Lower lobe of right lung (tissue), 2 donors: ENCODE results near the gene FAM110A. TPM values are rescaled to one million over a fixed set of nuclear protein-coding genes. Genes with fewer than 3 reads are reported as not detected.

ENCODE experiments used
- ATAC-seq, 2 donors: fragments of 200-7000 bp; cut with Tn5 transposase; one replicate each; pipeline ENCODE4 v1.9.1; 2020 to 2022; ENCODE audit warnings: mild to moderate bottlenecking in 2 of 2, moderate library complexity in 2 of 2
- DNase-seq: peaks from one replicate; pipeline ENCODE4 v3.0.0-alpha.2; 2020
- H3K27ac ChIP-seq: fragments of 200-600 bp; one replicate; pipeline ENCODE4 v1.8.0; 2022
- H3K27me3 ChIP-seq: fragments of 200-600 bp; one replicate; pipeline ENCODE4 v1.8.0; 2022; ENCODE audit warnings: low read depth
- H3K36me3 ChIP-seq: fragments of 200-600 bp; one replicate; pipeline ENCODE4 v1.8.0; 2022; ENCODE audit warnings: mild to moderate bottlenecking
- H3K4me1 ChIP-seq: fragments of 200-600 bp; one replicate; pipeline ENCODE4 v1.8.0; 2022
- H3K4me3 ChIP-seq: fragments of 200-600 bp; one replicate; pipeline ENCODE4 v1.8.0; 2022; ENCODE audit warnings: mild to moderate bottlenecking
- H3K9me3 ChIP-seq: fragments of 200-600 bp; one replicate; pipeline ENCODE4 v1.8.0; 2022
- CTCF ChIP-seq: fragments of 200-600 bp; IDR thresholded peaks from one replicate; pipeline ENCODE4 v1.8.0; 2022; ENCODE audit warnings: antibody characterized with exemption, mild to moderate bottlenecking
- intact Hi-C: fragments of 100-400 bp; cut with DNase I; formaldehyde crosslinking; loops from one replicate; pipeline ENCODE4 v1.11.0; 2022
- total RNA-seq: library from RNA; stranded (reverse); fragmentation: NEBNext Ultra II Directional; extraction: Animal tissue kit (Norgen Biotek cat#: 25700); gene quantifications from one replicate; pipeline ENCODE4 v1.2.1, GENCODE V29; 2021
- donor health status: DM: no; HTN: yes; CAD: no; lungs with severe emphysema.

FAM110A gene
- total RNA-seq, 1 donor from 2014 or later: 21.4 TPM

GRCh38 chr20:830011-830521 lies 3.4 kb upstream of the FAM110A start:
- no peak for ATAC-seq

DNA sequence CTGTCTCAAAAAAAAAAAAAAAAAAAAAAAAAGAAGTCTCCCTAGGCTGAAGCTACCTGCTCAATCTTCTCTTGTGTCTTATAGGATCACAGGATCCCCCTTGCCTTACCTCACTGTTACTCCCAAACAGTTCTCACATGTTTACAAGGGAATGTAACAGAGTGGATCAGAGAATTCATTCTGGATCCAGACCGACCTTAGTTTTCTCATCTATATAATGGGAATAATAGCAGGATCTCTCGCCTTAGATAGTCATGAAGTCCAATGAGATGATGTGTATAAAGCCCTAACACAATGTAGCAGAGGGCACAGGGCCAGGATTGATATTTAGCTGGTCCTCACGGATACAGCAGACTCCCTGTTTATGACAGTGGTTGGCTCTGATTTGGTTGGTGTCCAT lies 2.3 kb upstream of the FAM110A start:
- Histone ChIP-seq H3K4me1 (peaks cover 60% of the 10 kb centered on the region), H3K9me3 (no peaks in the 10 kb centered on the region), H3K36me3 (no peaks in the 10 kb centered on the region), H3K27me3 (no peaks in the 10 kb centered on the region), H3K27ac (no peak overlapping the region), H3K4me3 (no peak overlapping the region)
- no peak for TF ChIP-seq CTCF
- intact Hi-C loops: no loop called here
- no peak for DNase-seq
- no peak for ATAC-seq

More at GRCh38 chr20:830011-830521, 3.4 kb upstream of the FAM110A start:
- Histone ChIP-seq H3K4me3 (no peak overlapping the region), H3K27ac (no peak overlapping the region), H3K36me3 (no peaks in the 10 kb centered on the region), H3K27me3 (no peaks in the 10 kb centered on the region), H3K4me1 (peaks cover 48% of the 10 kb centered on the region), H3K9me3 (no peaks in the 10 kb centered on the region)
- DNase-seq: no peak
- intact Hi-C loops: no loop called here
- no peak for TF ChIP-seq CTCF

DNA sequence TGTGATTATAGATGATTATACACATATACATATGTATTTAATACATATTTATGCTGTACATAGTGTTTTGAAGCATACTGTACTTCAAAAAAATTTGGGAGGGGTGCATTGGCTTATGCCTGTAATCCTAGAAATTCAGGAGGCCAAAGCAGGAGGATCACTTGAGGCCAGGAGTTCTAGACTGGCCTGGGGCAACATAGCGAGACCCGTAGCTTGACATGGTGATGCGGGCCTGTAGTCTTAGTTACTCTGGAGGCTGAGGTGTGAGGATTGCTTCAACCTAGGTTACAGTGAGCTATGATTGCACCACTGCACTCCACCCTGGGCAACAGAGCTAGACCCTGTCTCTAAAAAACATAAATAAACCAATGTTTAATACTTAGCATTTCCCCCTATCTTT lies 1.6 kb upstream of the FAM110A start:
- Histone ChIP-seq H3K36me3 (no peaks in the 10 kb centered on the region), H3K4me3 (no peak overlapping the region), H3K9me3 (no peaks in the 10 kb centered on the region), H3K27ac (no peak overlapping the region), H3K27me3 (no peaks in the 10 kb centered on the region), H3K4me1 (peaks cover 62% of the 10 kb centered on the region)
- TF ChIP-seq CTCF: no peak
- ATAC-seq: no peak
- DNase-seq: no peak
- intact Hi-C loops: no loop called here

DNA sequence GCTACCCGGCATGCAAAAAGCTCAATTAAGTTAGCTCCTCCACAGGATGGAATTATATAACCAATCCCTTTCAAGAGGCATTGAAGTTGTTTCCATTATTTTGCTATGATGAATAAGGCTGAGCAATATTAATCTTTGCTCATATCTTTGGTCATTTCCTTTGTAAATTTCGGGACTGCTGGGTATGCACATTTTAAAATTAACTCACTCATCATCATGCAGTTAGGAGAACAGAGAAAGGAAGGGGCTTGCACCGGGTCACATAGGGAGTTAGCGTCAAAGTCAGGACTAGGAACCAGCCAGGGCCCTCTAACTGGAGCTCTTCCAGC lies 430 bp upstream of the FAM110A start:
- Histone ChIP-seq H3K4me1 (peaks cover 73% of the 10 kb centered on the region), H3K4me3 (peak overlapping the region; percentile 98), H3K27me3 (no peaks in the 10 kb centered on the region), H3K27ac (peak overlapping the region; percentile 95), H3K36me3 (no peaks in the 10 kb centered on the region), H3K9me3 (no peaks in the 10 kb centered on the region)
- DNase-seq: no peak
- TF ChIP-seq CTCF: no peak
- intact Hi-C loops: no loop called here
- ATAC-seq: no peak

- intact Hi-C loops: no loop called here
- H3K27ac ChIP-seq: peak overlapping the region; percentile 95
- TF ChIP-seq CTCF: no peak
These were observed 734 bp downstream of the FAM110A start for GRCh38 chr20:834151-834746.

More at GRCh38 chr20:834151-834746, 734 bp downstream of the FAM110A start:
- Histone ChIP-seq H3K36me3 (no peaks in the 10 kb centered on the region), H3K4me3 (peak overlapping the region; percentile 98), H3K9me3 (no peaks in the 10 kb centered on the region), H3K27me3 (no peaks in the 10 kb centered on the region), H3K4me1 (peaks cover 68% of the 10 kb centered on the region)
- DNase-seq: no peak
- peak in 1 of 2 donors; percentile 25 for ATAC-seq
